ENCODE data around the gene ATXN1L.
"Not testable (repeated sequence)": the region's sequence is repeated elsewhere in the genome, so short reads cannot be mapped to it uniquely, and the experiment has no call there.

Gene ATXN1L

DNA sequence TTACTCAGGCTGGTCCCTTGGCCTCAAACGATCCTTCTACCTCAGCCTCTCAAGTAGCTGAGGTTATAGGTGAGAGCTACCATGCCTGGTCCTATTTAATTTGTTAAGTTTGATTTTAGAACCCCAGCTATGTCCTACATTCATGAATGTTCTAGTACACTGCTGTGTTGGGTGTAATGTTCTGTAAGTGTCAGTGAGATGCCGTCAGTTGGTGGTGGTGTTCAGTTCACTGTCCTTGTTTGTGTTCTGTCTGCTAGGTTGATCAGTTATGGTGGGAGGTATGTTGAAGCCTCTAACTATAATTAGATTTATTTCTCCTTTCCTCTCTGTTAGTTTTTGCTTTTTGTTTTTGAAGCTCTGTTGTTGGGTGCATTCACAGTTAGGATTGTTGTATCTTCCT, 57.8 kb downstream of the ATXN1L start:
- H3K27ac ChIP-seq (ENCODE audit: poor library complexity, severe bottlenecking): no peak overlapping the region
- DNase-seq (ENCODE audit: low spot score) (no peak), ATAC-seq (ENCODE audit: low read depth) (no peak)
- H3K9me3 ChIP-seq (ENCODE audit: severe bottlenecking): no peaks in the 10 kb centered on the region
- H3K36me3 ChIP-seq (ENCODE audit: low read depth): peaks cover 43% of the 10 kb centered on the region
- H3K4me3 ChIP-seq (ENCODE audit: severe bottlenecking): no peak overlapping the region
- H3K4me1 ChIP-seq (ENCODE audit: insufficient read depth, poor library complexity, severe bottlenecking): no peaks in the 10 kb centered on the region
- H3K27me3 ChIP-seq (ENCODE audit: insufficient read depth, poor library complexity, severe bottlenecking): no peaks in the 10 kb centered on the region
- TF ChIP-seq, protein P1, sequence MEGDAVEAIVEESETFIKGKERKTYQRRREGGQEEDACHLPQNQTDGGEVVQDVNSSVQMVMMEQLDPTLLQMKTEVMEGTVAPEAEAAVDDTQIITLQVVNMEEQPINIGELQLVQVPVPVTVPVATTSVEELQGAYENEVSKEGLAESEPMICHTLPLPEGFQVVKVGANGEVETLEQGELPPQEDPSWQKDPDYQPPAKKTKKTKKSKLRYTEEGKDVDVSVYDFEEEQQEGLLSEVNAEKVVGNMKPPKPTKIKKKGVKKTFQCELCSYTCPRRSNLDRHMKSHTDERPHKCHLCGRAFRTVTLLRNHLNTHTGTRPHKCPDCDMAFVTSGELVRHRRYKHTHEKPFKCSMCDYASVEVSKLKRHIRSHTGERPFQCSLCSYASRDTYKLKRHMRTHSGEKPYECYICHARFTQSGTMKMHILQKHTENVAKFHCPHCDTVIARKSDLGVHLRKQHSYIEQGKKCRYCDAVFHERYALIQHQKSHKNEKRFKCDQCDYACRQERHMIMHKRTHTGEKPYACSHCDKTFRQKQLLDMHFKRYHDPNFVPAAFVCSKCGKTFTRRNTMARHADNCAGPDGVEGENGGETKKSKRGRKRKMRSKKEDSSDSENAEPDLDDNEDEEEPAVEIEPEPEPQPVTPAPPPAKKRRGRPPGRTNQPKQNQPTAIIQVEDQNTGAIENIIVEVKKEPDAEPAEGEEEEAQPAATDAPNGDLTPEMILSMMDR (IDR thresholded peaks at IDR 0.05; ENCODE audit: poor library complexity, severe bottlenecking): no peak

DNA sequence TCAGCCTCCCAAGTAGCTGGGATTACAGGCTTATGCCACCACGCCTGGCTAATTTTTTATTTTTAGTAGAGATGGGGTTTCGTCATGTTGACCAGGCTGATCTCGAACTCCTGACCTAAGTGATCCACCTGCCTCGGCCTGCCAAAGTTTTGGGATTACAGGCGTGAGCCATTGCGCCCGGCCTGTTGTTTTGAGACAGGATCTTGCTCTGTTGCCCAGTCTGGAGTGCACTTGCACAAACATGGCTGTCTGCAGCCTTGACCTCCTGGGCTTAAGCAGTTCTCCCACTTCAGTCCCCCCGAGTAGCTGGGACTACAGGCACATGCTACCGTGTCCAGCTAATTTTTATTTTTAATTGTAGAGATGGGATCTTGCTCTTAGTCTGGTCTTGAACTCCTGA, 58.5 kb downstream of the ATXN1L start:
- DNase-seq (ENCODE audit: low spot score): no peak
- H3K27ac ChIP-seq (ENCODE audit: poor library complexity, severe bottlenecking): no peak overlapping the region
- H3K27me3 ChIP-seq (ENCODE audit: insufficient read depth, poor library complexity, severe bottlenecking): no peaks in the 10 kb centered on the region
- no peak for ATAC-seq (ENCODE audit: low read depth)
- H3K9me3 ChIP-seq (ENCODE audit: severe bottlenecking): no peaks in the 10 kb centered on the region
- peaks cover 42% of the 10 kb centered on the region for H3K36me3 ChIP-seq (ENCODE audit: low read depth)
- TF ChIP-seq, protein P1 (IDR thresholded peaks at IDR 0.05; ENCODE audit: poor library complexity, severe bottlenecking): no peak
- no peak overlapping the region for H3K4me3 ChIP-seq (ENCODE audit: severe bottlenecking)
- no peaks in the 10 kb centered on the region for H3K4me1 ChIP-seq (ENCODE audit: insufficient read depth, poor library complexity, severe bottlenecking)

DNA sequence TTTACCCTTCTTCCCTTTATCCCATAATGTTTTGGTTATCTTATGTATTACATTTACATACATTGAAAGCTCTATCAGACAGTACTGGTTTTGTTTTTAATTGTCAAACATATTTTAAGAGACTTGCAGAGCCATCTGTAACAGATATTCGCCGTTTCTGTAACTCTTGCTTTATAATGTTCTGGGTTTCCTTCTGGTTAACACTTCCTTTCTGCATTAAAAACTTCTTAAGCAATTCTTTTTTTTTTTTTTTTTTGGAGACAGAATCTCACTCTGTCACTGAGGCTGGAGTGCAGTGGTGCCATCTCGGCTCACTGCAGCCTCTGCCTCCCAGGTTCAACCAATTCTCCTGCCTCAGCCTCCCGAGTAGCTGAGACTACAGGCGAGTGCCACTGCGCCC, 60.0 kb downstream of the ATXN1L start:
- H3K4me3 ChIP-seq (ENCODE audit: severe bottlenecking); H3K4me1 ChIP-seq (ENCODE audit: insufficient read depth, poor library complexity, severe bottlenecking); H3K27ac ChIP-seq (ENCODE audit: poor library complexity, severe bottlenecking); H3K9me3 ChIP-seq (ENCODE audit: severe bottlenecking); DNase-seq (ENCODE audit: low spot score); H3K27me3 ChIP-seq (ENCODE audit: insufficient read depth, poor library complexity, severe bottlenecking); ATAC-seq (ENCODE audit: low read depth): not testable (repeated sequence)
- H3K36me3 ChIP-seq (ENCODE audit: low read depth): peaks cover 46% of the 10 kb centered on the region
